ENCODE measurements around the gene TBC1D5.
A peak's percentile ranks its signal among the peaks of the same experiment; 100 is the strongest.
"Not testable (repeated sequence)": the region's sequence is repeated elsewhere in the genome, so short reads cannot be mapped to it uniquely, and the experiment has no call there.

TBC1D5 gene

GRCh38 chr3:17714473-17714872, 28.0 kb downstream of the TBC1D5 start:
- no peak for DNase-seq (ENCODE audit: extremely low read depth in 1 of 2, low read depth in 1 of 2)

DNA sequence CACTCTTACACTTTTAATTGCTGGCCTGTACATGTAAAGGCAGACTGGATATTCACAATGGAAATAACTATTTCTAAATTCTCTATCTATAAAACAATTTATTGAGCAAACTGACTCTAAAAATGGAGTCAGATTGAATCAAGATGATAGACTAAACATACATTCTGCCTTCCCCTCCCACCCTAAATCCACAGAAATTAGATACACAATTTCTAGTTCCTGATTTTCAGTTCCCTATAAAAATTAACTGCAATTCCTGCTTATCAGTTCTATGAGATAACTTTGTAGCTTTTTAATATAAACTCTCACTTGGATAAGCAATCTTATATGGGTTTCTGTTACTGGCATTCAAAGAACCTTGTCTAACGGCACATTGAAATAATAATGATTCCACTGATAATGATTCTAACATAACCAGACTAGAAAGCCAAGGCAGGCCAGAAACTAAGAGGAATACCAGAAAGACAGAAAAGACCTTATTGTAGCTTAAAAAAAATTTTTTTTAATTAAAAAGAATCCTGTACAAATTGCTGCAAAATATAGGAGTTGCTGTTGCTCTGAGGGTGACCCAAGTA, 33.1 kb downstream of the TBC1D5 start:
- no peak for DNase-seq (ENCODE audit: extremely low read depth in 1 of 2, low read depth in 1 of 2)

- no peak for DNase-seq (ENCODE audit: extremely low read depth in 1 of 2, low read depth in 1 of 2)
These were observed 34.5 kb downstream of the TBC1D5 start for GRCh38 chr3:17707813-17708543.

DNA sequence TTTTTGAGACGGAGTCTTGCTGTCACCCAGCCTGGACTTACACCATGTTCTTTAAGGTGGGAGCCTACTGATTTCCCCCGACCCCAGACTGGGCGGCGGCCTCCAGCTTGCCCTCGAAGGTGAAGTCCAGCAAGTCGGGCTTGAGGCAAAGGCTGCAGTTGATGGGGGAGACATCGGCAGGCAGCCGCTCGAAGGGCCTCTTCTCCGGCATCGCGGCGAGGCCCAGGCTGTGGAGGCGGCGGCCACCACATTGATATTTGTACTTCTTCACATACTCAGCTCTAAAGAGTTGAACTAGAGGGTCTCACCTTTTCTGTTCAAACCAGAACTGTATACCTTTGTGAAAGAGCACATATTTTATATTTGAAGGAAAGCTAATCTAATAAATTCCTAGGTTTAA, 36.4 kb downstream of the TBC1D5 start:
- DNase-seq (ENCODE audit: extremely low read depth in 1 of 2, low read depth in 1 of 2): not testable (repeated sequence)

DNA sequence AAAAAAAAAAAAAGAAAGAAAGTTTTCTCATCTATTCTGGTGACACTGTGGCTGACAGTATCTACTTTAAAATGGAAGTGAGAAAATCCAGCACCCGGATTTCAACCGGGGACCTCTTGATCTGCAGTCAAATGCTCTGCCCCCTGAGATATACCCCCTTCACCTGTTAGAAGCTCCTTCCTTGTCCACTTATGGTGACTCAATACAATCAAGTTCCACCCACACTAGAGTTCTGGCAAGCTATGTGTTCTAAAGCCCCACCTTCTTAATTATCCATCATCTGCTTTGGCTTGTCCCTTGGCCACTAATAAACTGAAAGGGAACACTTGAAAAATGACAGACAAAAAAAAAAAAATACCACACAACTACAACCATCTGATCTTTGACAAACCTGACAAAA, 42.6 kb downstream of the TBC1D5 start:
- not testable (repeated sequence) for DNase-seq (ENCODE audit: extremely low read depth in 1 of 2, low read depth in 1 of 2)

- DNase-seq (ENCODE audit: extremely low read depth in 1 of 2, low read depth in 1 of 2): not testable (repeated sequence)
These were observed 46.8 kb downstream of the TBC1D5 start for GRCh38 chr3:17695665-17696064.

DNA sequence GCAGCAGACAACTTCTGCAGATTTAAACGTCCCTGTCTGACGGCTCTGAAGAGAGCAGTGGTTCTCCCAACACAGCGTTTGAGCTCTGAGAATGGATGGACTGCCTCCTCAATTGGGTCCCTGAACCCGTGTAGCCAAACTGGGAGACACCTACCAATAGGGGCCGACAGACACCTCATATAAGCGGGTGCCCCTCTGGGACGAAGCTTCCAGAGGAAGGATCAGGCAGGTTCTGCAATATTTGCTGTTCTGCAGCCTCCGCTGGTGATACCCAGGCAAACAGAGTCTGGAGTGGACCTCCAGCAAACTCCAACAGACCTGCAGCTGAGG, 48.8 kb downstream of the TBC1D5 start:
- not testable (repeated sequence) for DNase-seq (ENCODE audit: extremely low read depth in 1 of 2, low read depth in 1 of 2)

- DNase-seq (ENCODE audit: extremely low read depth in 1 of 2, low read depth in 1 of 2): peak in 1 of 2 donors; percentile 3
These were observed 49.4 kb downstream of the TBC1D5 start for GRCh38 chr3:17692846-17693669.

GRCh38 chr3:17687566-17687965, 54.9 kb downstream of the TBC1D5 start:
- DNase-seq (ENCODE audit: extremely low read depth in 1 of 2, low read depth in 1 of 2): no peak

- no peak for DNase-seq (ENCODE audit: extremely low read depth in 1 of 2, low read depth in 1 of 2)
These were observed 55.8 kb downstream of the TBC1D5 start for GRCh38 chr3:17686613-17687012.

DNA sequence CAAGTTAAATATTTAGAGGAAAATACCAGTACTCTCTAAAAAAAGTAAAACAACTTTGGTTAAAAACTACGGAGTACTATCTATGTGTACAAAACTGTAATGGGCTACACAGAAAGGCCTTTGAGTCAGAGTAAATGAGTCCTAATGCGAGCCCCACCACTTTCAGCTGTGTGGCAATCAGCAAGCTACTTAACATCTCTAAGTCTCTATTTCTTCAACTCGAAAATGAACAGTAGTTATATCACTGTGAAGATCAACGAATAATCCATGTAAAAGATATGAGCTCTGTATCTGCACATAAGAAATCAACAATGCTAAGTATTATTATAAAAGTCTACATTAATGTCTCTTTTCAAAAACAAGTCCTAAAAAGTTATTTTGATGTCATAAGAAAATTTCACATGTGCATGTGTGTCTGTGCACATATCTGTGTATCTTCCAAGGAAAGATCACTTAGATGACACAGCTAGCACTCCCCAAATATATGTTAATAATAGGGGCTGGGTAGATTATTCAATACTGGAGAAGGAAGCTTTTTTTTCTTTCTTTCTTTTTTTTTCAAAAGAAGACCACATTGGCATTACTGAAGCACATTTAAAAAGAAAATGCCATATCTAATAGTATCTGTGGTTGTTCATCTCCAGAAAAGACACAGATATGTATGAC, 58.8 kb downstream of the TBC1D5 start:
- DNase-seq (ENCODE audit: extremely low read depth in 1 of 2, low read depth in 1 of 2): no peak

- no peak for DNase-seq (ENCODE audit: extremely low read depth in 1 of 2, low read depth in 1 of 2)
These were observed 61.9 kb downstream of the TBC1D5 start for GRCh38 chr3:17680530-17680929.

GRCh38 chr3:17678116-17678741, 64.2 kb downstream of the TBC1D5 start:
- DNase-seq (ENCODE audit: extremely low read depth in 1 of 2, low read depth in 1 of 2): no peak

GRCh38 chr3:17674082-17674686, 68.2 kb downstream of the TBC1D5 start:
- no peak for DNase-seq (ENCODE audit: extremely low read depth in 1 of 2, low read depth in 1 of 2)

DNA sequence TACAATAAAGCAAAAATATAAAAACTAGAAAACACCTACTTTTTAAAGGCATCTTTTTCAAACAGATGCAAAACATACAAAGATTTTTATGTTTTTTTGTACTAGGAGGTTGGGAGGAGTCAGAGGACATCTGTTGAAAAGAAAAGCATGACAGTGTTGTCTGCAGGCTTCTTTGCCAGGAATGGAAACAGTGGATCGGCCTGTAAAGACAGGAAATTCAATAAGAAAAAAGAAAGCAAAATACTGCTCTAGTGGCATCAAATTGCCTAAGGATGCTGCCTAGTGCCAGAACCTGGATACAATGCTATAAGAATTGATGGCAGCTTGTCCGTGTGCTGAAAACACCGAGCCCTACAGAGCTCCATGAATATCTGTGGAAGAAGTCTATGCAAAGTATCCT, 69.9 kb downstream of the TBC1D5 start:
- DNase-seq (ENCODE audit: extremely low read depth in 1 of 2, low read depth in 1 of 2): no peak

- no peak for DNase-seq (ENCODE audit: extremely low read depth in 1 of 2, low read depth in 1 of 2)
These were observed 71.7 kb downstream of the TBC1D5 start for GRCh38 chr3:17670749-17671148.

DNA sequence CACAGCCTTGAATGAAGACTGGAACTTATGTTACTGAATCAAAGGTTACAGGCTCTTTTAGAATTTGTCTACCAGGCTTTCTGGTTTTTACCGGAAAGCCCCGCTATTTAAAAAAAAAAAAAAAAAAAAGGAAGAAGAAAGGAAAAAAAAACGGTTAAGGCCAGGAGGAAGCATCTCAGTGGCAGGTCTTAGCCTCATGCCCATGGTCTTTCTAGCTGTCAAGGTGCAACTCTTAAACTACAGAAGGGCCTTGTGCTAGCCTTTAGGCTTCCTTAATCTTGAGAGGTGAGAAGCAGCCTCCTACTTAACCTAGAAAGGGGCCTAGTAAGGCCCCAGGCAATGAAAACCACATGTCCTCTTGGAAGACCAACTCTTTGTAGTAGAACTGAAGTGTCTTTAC, 77.5 kb downstream of the TBC1D5 start:
- no peak for DNase-seq (ENCODE audit: extremely low read depth in 1 of 2, low read depth in 1 of 2)

DNA sequence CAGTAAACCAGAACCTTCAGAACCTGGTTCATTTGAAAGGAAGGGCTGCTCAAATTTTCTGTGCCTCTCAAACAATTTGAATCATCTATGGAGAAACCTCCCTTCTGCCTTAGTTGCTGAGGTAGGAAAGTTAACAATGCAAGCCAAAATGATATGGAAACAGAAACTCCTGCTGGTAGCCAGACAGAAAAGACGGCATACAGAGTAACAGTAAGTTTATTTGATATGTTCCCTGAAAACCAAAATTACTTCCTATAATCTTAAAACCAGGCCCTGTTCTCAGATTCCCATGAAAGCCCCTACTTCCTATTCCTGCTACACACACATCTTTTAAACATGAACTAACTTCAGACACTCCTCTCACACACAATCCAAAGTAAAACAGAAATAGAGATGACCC, 86.2 kb downstream of the TBC1D5 start:
- DNase-seq (ENCODE audit: extremely low read depth in 1 of 2, low read depth in 1 of 2): no peak

- DNase-seq (ENCODE audit: extremely low read depth in 1 of 2, low read depth in 1 of 2): no peak
These were observed 86.7 kb downstream of the TBC1D5 start for GRCh38 chr3:17655743-17656142.

GRCh38 chr3:17649748-17650147, 92.7 kb downstream of the TBC1D5 start:
- not testable (repeated sequence) for DNase-seq (ENCODE audit: extremely low read depth in 1 of 2, low read depth in 1 of 2)

Data from stimulated activated CD8-positive, alpha-beta memory T cell treated with anti-CD3 and anti-CD28 coated beads, Interleukin-7, amount 100 ng/mL, for 48 hours (primary cell).